ENCODE results near the gene INO80E. TPM values are rescaled to one million over a fixed set of nuclear protein-coding genes. Genes with fewer than 3 reads are reported as not detected.

Gene INO80E
- total and polyA plus RNA-seq, 2 experiments from 2014 or later, result 14.0 to 61.2 TPM

- Histone ChIP-seq H3K4me3 (no peak overlapping the region), H3K9me2 (replicated peaks; ENCODE audit: insufficient read depth) (no peaks in the 10 kb centered on the region), H3K36me3 (replicated peaks; ENCODE audit: insufficient read depth, low read depth) (no peaks in the 10 kb centered on the region), H3K4me1 (ENCODE audit: insufficient read depth) (no peaks in the 10 kb centered on the region), H2AFZ (no peak overlapping the region), H3K9me3 (ENCODE audit: low read depth) (no peaks in the 10 kb centered on the region), H3K27ac (no peak overlapping the region), H3K79me2 (no peaks in the 10 kb centered on the region), H4K20me1 (ENCODE audit: insufficient read depth, poor library complexity, severe bottlenecking) (no peaks in the 10 kb centered on the region), H3K27me3 (peaks cover 9% of the 10 kb centered on the region), H3K4me2 (no peak overlapping the region)
- WGBS (ENCODE audit: low lambda C conversion rate, missing lambda C conversion rate), result 78% methylated on average over 26 of the region's 35 CpGs
- TF ChIP-seq CTCF (IDR thresholded peaks at IDR 0.05; ENCODE audit: poor library complexity) (peak; percentile 65), EZH2phosphoT487 (IDR thresholded peaks at IDR 0.05; ENCODE audit: low read depth, severe bottlenecking, unreplicated experiment) (no peak), EZH2 (IDR thresholded peaks at IDR 0.05; ENCODE audit: borderline replicate concordance) (no peak)
- DNase-seq (ENCODE audit: low spot score), result peak; percentile 61
These were observed 9.5 kb downstream of the INO80E start for GRCh38 chr16:30005341-30006094.

- no peaks in the 10 kb centered on the region for H3K9me3 ChIP-seq (ENCODE audit: low read depth)
- H3K4me2 ChIP-seq, result no peak overlapping the region
- no peak overlapping the region for H2AFZ ChIP-seq
- peaks cover 12% of the 10 kb centered on the region for H3K27me3 ChIP-seq
- DNase-seq (ENCODE audit: low spot score), result no peak
- no peaks in the 10 kb centered on the region for H4K20me1 ChIP-seq (ENCODE audit: insufficient read depth, poor library complexity, severe bottlenecking)
- H3K4me3 ChIP-seq, result no peak overlapping the region
- no peak overlapping the region for H3K27ac ChIP-seq
- H3K4me1 ChIP-seq (ENCODE audit: insufficient read depth), result no peaks in the 10 kb centered on the region
- H3K9me2 ChIP-seq (replicated peaks; ENCODE audit: insufficient read depth), result no peaks in the 10 kb centered on the region
- TF ChIP-seq CTCF (IDR thresholded peaks at IDR 0.05; ENCODE audit: poor library complexity) (no peak), EZH2 (IDR thresholded peaks at IDR 0.05; ENCODE audit: borderline replicate concordance) (no peak), EZH2phosphoT487 (IDR thresholded peaks at IDR 0.05; ENCODE audit: low read depth, severe bottlenecking, unreplicated experiment) (no peak)
- H3K36me3 ChIP-seq (replicated peaks; ENCODE audit: insufficient read depth, low read depth), result no peaks in the 10 kb centered on the region
- no peaks in the 10 kb centered on the region for H3K79me2 ChIP-seq
- WGBS (ENCODE audit: low lambda C conversion rate, missing lambda C conversion rate), result 93% methylated on average over 16 of the region's 18 CpGs
These were observed 10.0 kb downstream of the INO80E start for GRCh38 chr16:30006095-30006473.

GRCh38 chr16:30006659-30007377 lies 10.8 kb downstream of the INO80E start:
- Histone ChIP-seq H3K27ac (no peak overlapping the region), H4K20me1 (ENCODE audit: insufficient read depth, poor library complexity, severe bottlenecking) (no peaks in the 10 kb centered on the region), H3K4me1 (ENCODE audit: insufficient read depth) (no peaks in the 10 kb centered on the region), H3K9me3 (ENCODE audit: low read depth) (no peaks in the 10 kb centered on the region), H3K4me2 (no peak overlapping the region), H3K36me3 (replicated peaks; ENCODE audit: insufficient read depth, low read depth) (no peaks in the 10 kb centered on the region), H2AFZ (no peak overlapping the region), H3K9me2 (replicated peaks; ENCODE audit: insufficient read depth) (no peaks in the 10 kb centered on the region), H3K27me3 (peaks cover 20% of the 10 kb centered on the region), H3K4me3 (no peak overlapping the region), H3K79me2 (no peaks in the 10 kb centered on the region)
- WGBS (ENCODE audit: low lambda C conversion rate, missing lambda C conversion rate), result 94% methylated on average over 32 of the region's 34 CpGs
- DNase-seq (ENCODE audit: low spot score), result no peak
- no peak for TF ChIP-seq CTCF (IDR thresholded peaks at IDR 0.05; ENCODE audit: poor library complexity)
- TF ChIP-seq EZH2phosphoT487 (IDR thresholded peaks at IDR 0.05; ENCODE audit: low read depth, severe bottlenecking, unreplicated experiment), result no peak
- no peak for TF ChIP-seq EZH2 (IDR thresholded peaks at IDR 0.05; ENCODE audit: borderline replicate concordance)

Measured in hepatocyte (in vitro differentiated cells).